ENCODE measurements around the gene IDNK. TPM values are rescaled to one million over a fixed set of nuclear protein-coding genes. Genes with fewer than 3 reads are reported as not detected.

The IDNK gene
- total RNA-seq, 1 experiment from 2014 or later: 10.9 TPM

GRCh38 chr9:83691492-83691891 lies 68.5 kb downstream of the IDNK start:
- ChIA-PET POLR2A (interaction anchor here (1.0 to 3.3 kb wide), 2 partner anchors 10 to 16 kb away, joined by 8 to 19 read pairs; partner anchors contain the start of gene UBQLN1), CTCF (interaction anchor here (0.6 to 1.2 kb wide), 2 partner anchors 26 to 1084 kb away, joined by 3 read pairs; no protein-coding TSS in a partner anchor)
- intact Hi-C loops (cut with micrococcal nuclease): no loop called here
- Mint-ChIP-seq H3K4me3 (ENCODE audit: unreplicated experiment) (no peak overlapping the region), H3K4me1 (ENCODE audit: insufficient read depth, unreplicated experiment) (peaks cover 37% of the 10 kb centered on the region), H3K27me3 (ENCODE audit: insufficient read depth, unreplicated experiment) (no peaks in the 10 kb centered on the region), H3K9me3 (ENCODE audit: unreplicated experiment) (no peaks in the 10 kb centered on the region), H3K27ac (ENCODE audit: low read depth, unreplicated experiment) (no peak overlapping the region), H3K36me3 (ENCODE audit: insufficient read depth, unreplicated experiment) (no peaks in the 10 kb centered on the region)
- BruUV-seq (replicated peaks): no TSS peak
- DNase-seq (ENCODE audit: unreplicated experiment): no peak
- TF ChIP-seq CTCF (IDR thresholded peaks at IDR 0.05; ENCODE audit: unreplicated experiment): no peak

Other genes starting within 250 kb of the IDNK start
- gene FRMD3, start 84.7 kb upstream of the IDNK start, total RNA-seq (2022): 0.17 and 0.28 TPM in 2 replicates
- 146 and 169 TPM in 2 replicates for gene UBQLN1, start 84.8 kb downstream of the IDNK start, total RNA-seq (2022)
- gene GKAP1, start 194.6 kb downstream of the IDNK start, total RNA-seq (2022): 4.5 and 5.8 TPM in 2 replicates